ELF-1 (cell line): ENCODE data around the gene FDPS.
"Not testable (repeated sequence)": the region's sequence is repeated elsewhere in the genome, so short reads cannot be mapped to it uniquely, and the experiment has no call there.

ENCODE experiments used
- DNase-seq: peaks from one replicate; pipeline ENCODE4 v3.0.0-alpha.2; 2016; ENCODE audit warnings: low read depth, low spot score

The FDPS gene

DNA sequence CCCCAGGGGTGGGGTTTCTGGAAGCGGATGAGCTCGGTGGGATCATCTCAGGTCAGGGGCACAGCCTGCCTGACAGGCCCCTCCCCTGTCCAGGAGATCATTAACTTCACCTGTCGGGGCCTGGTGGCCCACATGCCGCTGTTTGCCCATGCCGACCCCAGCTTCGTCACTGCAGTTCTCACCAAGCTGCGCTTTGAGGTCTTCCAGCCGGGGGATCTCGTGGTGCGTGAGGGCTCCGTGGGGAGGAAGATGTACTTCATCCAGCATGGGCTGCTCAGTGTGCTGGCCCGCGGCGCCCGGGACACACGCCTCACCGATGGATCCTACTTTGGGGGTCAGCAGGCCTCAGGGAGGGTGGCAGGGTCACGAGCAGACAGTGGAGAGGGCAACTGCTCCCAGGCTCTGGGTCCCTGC, 23.0 kb upstream of the FDPS start:
- DNase-seq, result no peak

DNA sequence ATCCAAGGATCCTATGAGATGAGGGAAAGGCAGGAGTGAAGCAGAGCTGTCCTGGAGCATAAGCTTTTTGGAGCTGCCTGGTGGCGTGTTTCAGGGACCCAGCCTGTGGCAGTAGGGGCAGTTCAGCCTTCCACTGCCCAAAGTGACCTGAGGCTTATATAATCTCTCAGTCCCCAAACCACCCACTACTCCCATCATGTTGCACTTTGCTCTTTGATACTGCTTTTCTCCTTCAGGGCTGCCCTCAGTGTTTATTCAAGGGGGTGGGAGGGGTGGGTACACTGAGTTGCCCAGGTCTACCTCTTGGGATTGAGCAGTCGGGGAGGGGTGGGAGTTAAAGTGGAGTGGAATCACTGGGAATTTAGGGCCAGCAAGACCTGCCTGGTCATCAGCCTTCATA, 22.1 kb upstream of the FDPS start:
- DNase-seq, result no peak

DNA sequence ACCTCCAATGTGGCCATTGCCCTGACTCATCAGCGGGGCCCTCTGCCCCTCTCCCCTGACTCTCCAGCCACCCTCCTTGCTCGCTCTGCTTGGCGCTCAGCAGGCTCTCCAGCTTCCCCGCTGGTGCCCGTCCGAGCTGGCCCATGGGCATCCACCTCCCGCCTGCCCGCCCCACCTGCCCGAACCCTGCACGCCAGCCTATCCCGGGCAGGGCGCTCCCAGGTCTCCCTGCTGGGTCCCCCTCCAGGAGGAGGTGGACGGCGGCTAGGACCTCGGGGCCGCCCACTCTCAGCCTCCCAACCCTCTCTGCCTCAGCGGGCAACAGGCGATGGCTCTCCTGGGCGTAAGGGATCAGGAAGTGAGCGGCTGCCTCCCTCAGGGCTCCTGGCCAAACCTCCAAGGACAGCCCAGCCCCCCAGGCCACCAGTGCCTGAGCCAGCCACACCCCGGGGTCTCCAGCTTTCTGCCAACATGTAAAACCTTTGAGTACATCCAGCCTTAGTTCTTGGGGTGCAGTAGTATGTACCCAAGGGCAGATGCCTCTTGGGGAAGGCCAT, 20.6 kb upstream of the FDPS start:
- no peak for DNase-seq

DNA sequence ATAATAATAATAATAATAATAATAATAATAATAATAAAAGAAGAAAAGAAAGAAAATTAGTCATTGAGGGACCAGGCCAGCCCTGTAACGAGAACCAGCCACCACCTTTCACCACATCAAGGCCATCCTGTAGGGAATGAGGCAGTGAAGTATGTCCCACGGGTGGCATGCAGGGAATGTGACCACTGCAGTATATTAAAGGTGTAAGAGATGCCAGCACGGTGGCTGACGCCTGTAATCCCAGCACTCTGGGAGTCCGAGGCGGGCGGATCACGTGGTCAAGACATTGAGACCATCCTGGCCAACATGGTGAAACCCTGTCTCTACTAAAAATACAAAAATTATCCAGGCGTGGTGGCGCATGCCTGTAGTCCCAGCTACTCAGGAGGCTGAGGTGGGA, 17.7 kb upstream of the FDPS start:
- not testable (repeated sequence) for DNase-seq

DNA sequence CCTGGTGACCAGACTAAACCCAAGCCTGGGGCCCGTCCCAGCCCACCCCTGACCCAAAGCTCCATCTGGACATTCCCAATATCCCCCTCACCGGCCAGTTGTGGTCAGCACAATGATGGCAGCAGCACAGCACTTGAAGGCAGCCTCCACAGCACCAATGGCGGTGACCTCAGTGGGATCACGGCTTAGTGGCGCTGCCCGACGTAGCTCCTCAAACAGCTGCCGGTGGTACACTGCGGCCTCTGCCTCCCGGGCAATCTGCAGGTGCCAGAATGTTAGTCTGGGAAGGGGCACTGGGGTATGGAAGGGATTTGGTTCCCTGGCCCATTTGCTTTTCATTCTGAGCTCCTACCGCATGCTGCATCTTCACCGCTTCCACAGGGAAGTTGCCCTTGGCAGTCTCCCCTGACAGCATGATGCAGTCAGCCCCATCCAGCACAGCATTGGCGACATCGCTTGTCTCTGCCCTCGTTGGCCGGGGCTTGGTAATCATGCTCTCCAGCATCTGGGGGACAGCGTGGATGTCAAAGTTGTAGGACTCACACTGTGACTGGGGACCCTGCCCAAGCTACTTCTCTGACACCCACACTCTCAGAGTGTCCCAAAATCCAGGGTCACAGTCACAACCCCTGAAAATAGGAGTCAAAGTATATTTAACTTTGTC, 15.4 kb upstream of the FDPS start:
- DNase-seq, result no peak

DNA sequence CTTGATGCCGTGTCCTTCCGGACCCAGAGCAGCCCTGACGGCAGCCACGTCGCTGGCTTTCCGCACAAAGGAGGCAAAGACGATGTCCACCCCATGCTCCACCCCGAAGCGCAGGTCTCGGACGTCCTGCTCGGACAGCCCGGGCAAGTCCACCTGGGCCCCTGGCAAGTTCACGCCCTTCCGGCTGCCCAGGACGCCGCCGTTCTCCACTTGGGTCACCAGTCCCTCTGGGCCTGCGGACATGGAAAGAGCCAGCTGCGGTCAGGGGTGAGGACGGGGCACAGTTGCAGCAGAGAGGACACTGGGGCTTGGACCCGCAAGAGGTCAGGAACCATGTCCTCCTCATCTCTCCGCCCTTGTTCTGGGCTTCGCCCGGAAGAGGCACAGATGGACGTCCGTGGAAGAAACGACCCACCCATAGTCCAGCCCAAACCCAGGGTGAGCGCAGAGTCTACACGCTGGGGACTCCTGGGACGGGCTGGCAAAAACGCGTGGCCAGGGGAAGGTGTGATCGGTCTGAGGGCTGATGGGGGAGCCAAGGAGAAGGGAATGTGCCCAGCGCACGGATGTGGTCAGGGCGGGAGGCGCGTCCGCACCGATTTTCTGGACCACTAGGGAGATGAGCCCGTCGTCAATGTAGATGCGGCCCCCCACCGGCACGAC, 14.0 kb upstream of the FDPS start:
- DNase-seq, result peak; percentile 23

DNA sequence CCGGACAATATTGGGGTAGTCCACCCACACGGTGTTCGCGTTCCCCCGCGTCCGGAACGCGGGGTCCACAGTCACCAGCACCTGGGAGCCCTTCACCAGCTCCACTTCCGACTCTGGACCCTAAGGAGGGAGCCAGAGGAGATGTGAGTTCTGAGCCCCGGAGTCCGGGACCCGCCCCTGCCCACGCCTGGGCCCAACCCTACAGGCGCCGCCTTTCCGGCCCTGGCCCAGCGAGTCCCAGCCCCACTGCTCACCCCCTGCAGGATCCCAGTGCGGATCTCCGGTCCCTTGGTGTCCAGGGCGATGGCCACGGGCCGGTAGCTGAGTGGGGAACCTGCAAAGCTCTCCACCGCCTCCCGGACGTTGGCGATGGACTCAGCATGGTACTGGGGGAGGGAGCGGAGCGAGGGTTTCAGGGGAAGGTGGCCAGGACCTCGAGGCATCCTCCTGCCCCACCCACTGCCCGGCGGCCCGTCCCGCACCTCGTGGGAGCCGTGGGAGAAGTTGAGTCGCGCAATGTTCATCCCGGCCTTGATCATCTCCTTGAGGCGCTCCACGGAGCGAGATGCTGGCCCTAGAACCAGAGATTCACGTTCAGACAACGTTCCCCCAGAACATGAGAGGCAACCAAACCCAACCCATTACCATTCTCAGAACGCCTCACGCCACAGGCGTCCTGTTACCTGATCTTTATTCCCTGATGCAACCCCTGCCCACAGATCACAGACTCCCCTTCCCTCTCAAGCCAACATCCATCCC, 13.3 kb upstream of the FDPS start:
- peak; percentile 25 for DNase-seq

DNA sequence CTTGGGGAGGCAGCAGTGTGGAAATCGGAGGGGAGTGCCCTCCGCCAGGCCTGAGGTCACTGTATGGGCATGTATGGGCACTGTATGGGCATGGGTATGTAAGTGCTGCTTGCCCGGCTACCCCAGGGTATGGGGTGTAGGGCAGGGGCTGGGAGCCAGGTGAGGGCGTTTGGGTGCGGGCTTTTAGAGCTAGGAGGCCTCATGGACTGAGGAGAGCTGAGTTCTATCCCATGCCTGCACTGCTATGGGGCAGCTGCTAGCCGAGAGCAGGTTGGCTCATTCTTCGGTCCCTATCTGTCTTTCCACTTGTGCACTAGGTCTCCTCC, 12.8 kb upstream of the FDPS start:
- no peak for DNase-seq

DNA sequence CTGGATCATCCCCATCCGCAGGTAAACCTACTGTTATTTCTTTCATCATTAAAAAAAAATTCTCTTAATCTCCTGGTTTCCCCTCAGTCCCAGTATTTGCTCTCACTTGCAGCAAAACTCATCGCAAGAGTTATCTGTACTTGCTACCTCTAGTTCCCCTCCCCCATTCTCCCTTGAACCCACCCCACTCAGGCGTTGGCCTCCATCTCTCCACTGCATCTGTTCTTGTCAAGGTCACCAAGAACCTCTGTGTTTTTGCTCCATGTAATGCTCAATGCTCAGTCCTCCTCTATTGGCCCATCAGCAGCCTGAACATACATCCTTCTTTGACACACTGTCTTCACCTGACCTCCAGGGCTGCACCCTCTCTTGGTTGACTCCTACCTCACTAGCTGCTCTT, 12.0 kb upstream of the FDPS start:
- DNase-seq, result no peak

DNA sequence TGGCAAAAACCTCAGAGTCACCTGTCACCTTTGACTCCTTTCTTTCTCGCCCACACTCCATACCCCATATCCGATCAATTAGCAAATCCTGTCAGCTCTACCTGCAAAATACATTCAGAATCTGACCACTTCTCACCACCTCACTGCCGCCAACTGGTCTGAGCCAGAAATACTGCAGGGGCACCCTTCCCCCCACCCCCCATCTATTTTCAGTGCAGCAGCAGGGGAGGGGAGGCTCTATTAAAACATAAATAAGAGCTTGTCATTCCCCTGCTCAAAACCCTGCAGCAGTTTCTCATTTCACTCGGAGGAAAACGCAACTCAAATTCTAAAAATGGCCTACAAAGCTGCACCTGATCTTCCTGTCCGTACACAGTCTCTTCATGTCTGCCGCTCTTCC, 11.3 kb upstream of the FDPS start:
- DNase-seq, result no peak

DNA sequence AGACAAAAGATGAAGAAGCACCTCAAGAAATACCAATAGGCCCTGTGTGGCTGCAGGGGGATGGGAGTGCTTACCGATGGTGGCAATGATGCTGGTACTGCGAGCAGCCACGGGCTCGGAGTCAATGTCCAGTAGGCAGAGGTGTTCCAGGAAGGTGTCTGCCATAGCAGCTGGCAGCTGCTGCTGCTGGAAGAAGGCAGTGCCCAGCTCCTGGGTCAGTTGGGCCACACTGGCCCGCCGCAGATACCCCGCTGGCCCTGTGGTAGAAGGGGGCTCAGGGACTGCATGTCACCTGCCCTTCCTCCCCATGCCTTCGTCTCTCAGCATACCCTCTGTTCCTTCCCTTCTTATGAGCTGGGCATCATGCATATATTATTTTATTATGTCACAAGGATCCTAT, 8.6 kb upstream of the FDPS start:
- no peak for DNase-seq

DNA sequence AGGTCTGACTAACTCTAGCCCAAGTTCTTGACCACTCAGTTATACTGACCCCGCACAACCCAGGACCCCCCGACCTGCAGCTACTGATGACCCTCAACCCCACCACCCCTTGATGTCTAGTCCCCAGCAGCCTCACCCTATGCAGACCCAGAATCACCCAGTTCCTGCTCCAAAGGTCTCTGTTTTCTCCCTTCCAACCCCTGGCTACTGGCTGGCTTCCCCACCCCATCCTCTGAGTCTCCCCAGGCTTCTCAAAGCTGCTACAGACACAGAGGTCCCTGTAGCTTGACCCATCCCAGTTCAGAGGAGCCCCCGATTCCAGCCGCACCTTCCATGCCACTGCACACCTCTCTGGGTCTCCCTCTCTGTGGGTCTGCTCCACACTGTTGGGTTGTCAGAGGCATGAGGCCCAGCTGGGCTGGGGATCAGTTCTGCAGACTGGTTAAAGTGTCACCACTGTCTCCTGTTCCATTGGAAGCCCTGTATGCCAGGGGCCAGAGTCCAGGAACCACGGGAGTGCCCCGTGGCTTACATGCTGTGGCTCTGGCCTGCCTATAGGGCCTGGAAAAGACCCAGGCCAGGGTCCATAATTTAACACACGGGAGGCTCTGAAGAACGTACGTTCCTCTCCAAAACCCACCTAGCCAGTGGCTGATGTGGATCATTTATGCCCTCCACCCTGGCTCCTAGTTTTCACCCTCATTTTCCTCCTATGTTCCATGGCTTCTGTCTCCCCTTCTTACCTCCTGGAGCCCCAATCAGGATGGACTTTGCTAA, 7.9 kb upstream of the FDPS start:
- DNase-seq, result no peak

DNA sequence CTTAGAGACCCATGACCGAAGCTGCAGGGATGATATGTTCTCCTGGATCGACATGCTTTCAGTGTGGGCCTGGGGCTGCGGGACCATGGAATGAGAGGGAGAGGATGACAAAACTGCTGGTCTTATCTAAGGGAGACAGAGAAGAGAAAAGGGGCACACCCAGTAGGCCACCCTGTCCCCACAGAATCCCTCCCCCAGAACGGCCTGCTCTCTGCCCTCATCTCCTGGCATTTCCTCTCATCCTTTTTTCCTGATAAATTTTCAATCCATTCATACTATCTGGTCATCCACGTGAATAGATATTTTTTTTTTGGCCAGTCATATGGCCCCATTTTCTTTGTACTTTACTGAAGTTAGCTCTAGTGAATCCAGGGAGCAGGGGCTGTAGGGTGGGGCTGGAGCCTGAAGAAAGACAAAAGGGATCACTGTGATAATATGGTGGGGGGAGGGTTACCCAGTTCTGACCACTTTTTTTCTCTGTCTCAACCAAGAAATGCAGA, 7.3 kb upstream of the FDPS start, which contains the start of gene PKLR:
Gene PKLR, minus strand, starts transcription at position 97 of the 500 bp plus-strand sequence. Its CDS starts 43 bp downstream, at position 54.
- no peak for DNase-seq

DNA sequence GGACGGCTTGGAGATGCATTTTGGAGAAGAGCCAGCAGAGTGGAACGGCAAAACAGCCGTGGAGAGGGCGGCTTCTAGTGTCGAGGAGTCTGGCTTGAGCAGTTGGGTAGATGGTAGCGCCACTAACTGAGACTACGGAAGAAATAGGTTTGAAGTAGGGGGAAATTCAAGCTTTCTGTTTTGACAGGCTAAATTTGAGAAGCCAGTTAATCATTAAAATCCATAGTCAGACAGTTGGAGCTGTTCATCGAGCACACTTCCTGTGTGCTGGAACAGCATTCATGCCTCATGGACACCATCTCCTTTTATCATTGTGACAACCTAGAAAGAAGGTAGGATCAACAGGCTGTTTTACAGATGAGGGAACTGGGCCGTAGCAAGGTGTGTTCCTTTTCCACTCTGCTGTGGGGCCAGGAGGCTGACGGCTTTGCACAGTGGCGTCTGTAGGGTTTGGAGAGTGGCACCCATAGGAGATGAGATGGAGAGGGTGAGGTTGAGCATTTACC, 4.1 kb upstream of the FDPS start:
- DNase-seq, result no peak

DNA sequence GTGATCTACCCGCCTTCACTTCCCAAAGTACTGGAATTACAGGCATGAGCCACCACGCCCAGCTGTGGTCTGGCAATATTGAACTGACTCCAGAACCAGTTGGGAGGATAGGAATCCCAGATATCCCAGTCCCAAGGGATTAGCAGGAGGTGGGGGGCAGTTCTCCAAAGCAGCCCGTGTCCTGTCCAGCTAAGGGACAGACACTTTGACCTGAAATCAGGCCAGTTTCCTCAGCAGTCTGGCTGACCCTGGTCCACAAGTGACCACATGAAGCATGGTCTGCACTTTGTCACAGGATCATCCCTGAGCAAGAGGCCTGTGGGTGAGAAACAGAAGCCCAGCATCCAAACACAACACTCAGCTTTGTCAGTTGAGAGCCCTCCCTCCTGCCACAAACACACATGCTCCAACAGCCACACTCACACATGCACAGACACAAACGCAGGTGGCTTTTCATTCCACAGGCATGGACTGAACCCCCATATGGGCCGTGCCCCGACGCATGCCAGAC, 2.7 kb upstream of the FDPS start:
- peak; percentile 37 for DNase-seq

DNA sequence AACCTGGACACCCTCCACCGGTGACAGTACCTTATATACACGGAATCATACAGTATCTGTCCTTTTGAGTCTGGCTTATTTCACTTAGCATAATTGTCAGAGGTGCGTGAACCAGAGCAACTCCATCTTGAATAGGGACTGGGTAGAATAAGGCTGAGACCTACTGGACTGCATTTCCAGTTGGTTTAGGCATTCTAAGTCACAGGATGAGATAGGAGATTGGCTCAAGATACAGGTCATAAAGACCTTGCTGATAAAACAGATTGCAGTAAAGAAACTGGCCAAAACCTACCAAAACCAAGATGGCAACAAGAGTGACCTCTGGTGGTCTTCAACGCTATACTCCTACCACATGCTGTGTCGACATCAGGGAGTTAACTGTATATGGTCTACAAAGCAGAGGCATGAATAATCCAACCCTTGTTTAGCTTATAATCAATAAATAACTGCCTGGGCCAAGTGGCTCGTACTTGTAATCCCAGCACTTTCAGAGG, 1.4 kb upstream of the FDPS start:
- peak; percentile 70 for DNase-seq

DNA sequence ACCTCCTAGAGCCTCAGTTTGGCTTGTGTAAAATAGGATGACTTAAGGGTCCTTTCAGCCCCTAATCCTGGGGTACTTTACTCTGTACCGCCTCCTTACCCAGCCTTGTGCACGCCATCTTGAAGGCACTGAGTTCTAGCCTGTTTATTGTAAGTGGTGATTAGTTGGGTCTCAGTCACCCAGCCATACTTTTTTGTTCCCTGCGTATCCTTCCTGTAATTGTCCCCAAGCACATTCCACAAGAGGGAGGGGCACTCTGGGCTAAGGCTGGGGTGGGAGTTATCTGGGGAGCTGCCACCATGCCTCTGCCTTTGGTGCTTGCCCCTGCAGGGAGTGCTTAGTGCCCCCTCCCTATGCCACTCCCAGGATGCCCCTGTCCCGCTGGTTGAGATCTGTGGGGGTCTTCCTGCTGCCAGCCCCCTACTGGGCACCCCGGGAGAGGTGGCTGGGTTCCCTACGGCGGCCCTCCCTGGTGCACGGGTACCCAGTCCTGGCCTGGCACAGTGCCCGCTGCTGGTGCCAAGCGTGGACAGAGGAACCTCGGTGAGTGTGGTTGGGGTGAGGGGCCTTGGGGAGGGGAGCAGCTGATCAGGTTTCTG, 856 bp downstream of the FDPS start:
- peak; percentile 49 for DNase-seq

DNA sequence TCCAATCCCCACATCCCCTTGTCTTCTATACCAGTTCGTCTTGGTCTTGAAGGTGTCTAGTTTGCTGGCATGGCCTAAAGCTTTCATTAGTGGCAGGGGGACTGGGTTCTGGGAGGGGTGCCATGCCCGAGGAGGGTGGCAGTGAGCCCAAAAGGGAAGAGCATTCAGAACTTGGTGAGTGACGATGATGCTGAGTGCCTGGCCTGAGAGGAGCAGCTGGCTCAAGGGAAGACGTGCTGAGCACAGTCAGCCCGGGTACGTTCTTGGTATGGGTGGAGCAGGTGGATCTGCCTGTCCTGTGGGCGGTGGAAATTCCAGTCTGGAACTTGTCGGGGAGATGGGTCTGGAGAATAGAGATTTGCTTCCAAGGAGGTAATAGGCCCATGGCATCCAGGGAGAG, 4.6 kb downstream of the FDPS start:
- no peak for DNase-seq

DNA sequence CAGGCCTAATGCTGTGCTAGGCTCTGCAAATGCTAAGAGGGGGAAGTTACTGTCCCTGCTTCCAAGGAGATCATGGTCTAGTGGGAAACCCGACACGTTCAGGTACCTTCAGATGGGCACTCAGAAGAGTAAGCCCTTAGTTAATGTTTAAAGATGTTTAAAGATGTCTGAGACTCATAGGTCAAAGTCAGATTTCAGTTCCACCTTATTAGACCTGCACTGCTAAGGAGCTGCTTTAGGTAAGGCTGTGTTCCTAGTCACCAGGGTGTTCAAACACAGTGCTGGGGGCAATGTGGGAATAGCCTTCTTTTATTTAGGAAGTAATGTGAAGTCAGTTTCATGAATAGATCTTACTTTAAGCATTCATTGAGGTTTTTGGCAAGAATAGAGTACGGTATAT, 8.3 kb downstream of the FDPS start:
- no peak for DNase-seq

DNA sequence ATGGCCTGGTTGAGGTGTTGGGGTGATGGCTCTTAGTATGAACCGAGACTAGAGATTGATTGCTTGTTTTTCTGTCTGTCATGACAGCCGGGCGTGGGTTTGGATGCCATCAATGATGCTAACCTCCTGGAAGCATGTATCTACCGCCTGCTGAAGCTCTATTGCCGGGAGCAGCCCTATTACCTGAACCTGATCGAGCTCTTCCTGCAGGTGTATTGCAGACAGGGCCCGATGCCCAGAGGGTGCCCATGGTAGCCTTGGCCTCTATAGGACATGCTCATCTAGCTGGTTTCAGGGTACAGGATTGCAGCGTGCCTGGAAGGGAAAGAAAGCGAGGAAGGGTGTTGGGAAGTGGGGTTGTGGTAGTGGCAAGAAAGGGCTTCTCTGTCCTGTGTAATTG, 9.4 kb downstream of the FDPS start:
- DNase-seq, result no peak

DNA sequence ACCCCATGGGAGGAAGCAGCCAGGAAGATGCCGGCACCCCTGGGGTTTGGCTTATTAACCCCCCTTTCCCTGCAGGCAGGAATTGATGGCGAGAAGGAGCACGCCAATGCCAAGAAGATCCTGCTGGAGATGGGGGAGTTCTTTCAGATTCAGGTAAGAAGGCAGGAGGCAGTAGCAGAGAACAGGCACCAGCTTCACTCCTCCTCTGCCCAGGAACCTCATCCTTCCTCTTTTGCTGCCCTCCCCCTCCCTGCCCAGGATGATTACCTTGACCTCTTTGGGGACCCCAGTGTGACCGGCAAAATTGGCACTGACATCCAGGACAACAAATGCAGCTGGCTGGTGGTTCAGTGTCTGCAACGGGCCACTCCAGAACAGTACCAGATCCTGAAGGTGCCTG, 10.9 kb downstream of the FDPS start:
- DNase-seq, result no peak
